GM18526 (cell line): ENCODE measurements around the gene ABCF2.

Source experiments
- POLR2A ChIP-seq: IDR thresholded peaks from 3 replicates; pipeline ENCODE4 v1.6.1; 2011; ENCODE audit not compliant: insufficient read length; ENCODE audit errors: extremely low read depth

The ABCF2 gene

DNA sequence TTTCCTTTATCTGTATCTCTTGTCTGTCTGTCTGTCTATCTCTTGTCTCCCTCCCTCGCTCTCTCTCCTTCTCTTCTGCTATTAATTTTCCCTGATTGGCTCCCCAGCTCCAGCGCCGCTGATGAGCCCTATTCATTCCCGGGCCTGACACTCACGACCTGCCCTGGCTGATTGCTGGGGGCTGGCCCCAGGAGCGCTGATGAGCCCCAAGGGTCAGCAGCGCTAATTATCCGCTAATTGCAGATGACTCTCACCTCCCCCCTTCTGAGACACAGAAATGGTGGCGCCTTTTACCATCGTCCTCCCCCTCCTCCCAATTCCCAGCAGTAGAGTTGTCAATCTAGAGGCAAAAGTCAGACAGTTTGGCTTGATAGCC lies 58.2 kb downstream of the ABCF2 start:
- no peak for TF ChIP-seq POLR2A

DNA sequence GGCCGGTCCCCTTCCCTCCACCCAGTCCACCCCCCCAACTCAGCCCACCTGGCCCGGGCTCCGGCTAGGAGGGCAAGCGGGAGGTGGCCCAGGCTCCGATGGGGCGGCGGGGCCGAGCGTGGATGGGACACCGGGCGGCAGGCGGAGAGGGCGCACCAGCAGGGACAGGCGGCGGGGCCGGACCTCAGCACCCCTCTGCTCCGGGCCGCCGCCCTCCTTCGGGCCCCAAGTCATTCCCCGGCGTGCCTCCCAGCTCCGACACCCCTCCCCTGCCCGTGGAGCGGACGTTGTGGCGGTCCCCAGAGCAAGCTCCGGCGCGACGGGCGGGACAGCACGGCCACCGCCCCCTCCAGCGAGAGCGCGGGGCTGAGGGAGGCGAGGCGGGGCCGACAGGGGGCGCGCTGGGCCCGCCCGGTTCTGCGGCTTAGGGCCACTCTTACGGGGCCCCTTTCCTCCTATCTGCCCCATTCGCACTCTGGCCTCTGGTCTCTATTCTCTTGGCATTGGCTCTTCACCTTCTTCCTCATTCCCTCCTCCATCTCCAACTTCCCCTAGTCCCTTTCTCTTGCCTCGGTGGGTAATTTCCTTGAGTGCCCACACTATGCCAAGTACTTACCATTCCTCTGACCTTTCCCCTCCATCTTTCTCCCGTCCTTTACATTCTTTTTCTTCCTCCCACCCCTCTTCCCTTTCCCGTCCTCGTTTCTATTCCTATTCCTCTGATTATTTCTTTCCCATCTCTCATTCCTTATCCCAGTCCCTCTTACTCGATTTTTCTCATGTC lies 58.8 kb downstream of the ABCF2 start:
- no peak for TF ChIP-seq POLR2A

DNA sequence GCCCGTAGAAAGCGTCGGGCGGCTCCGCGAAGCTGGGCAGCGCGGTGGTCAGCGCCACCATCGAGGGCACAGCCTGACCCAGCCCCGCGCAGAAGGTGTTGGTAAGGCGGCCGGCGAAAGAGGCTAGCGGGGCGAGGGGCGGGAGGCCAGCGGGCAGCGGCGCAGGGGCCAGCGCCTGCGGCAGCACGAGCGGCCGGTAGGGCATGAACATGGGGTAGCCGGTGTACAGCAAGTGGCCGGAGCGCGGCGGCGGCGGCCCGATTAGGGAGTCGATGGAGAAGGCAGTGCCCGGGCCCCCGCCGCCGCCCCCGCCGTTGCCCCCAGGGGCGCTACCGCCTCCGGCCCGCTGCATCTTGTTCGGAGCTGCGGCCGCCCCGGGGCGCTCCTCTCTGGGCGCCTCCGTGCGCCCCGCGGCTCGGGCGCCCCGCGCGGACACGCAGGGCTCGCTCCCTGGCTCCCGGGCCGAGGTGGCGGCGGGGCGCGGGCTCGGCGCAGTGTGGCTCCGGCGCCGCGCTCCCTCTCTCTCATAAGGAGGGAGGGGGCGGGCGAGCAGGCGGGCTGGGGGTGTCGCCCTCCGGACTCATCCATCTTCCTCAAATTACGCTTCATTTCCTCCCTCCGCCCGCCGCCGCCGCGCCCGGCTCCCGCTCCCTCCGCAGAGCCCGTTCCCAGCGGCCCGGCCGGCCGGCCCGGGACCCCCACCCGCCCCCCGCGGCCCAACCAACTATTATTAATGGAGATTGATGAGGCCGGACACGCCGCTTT lies 59.6 kb downstream of the ABCF2 start, which contains the start of gene GBX1:
TSS of gene GBX1 (minus strand) at position 498 of the 765 bp plus-strand sequence. CDS start at position 352, 146 bp downstream.
- no peak for TF ChIP-seq POLR2A

DNA sequence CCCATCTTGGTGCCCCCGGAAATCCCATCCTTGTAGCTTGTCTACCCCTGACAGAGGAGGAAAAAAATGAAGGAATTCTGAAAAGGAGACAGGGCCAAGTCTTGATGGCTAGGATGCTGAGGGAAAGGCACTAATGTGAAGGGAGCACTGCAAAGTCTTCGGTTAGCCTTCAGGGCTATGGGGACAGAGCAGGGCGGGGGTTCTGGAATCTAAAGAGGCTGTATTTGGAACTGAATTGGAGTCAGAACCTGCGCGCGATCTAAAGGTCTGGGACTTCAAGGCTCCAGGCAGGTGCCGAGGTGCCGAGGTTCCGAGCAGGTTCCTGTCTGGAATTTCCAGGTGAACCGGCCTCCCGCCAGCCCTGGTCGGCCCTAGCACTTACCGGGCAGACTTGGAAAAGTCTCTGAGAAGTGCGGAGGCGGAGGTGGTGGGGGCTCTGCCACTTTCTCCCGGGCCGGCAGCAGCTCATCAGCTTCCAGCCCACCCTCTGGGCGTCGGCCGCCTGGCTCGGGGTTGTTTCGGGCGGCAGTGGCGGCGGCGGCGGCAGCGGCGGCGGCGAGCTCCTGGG lies 60.3 kb downstream of the ABCF2 start:
- no peak for TF ChIP-seq POLR2A
